ENCODE data around the gene KCNJ1. TPM values are rescaled to one million over a fixed set of nuclear protein-coding genes. Genes with fewer than 3 reads are reported as not detected.

The KCNJ1 gene
- total and polyA plus RNA-seq, 2 donors (not counting 3 experiments of a cell fraction or from before 2014, with no cell fraction given), result not detected

DNA sequence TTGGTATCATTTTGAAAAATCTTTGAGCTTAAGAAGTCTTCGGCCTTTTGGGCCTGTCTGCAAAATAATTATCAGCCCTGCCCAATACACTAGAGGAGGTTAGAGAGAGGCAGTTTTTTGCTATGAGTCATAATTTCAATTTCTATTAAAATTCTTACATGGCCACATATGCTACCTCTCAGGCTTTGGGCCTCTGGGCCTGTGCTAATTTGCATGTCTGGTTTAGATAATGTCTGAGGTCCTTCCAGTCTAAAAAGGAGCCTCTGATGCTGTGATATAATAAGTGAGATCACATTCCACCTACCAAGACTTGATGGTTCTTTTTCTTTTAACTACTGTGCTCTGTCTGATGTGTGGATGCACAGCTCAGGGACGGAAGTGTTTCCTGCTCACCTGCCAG lies 70.8 kb downstream of the KCNJ1 start:
- TF ChIP-seq MYC (IDR thresholded peaks at IDR 0.05; ENCODE audit: low read depth, low read length) (no peak), JUN (IDR thresholded peaks at IDR 0.05; ENCODE audit: borderline replicate concordance, insufficient read depth, insufficient read length, low read depth) (no peak), GATA2 (IDR thresholded peaks at IDR 0.05; ENCODE audit: insufficient read depth, insufficient read length, low read depth, low read length) (no peak), POLR2AphosphoS5 (IDR thresholded peaks at IDR 0.05; ENCODE audit: insufficient read depth, low read depth, low read length) (no peak), FOS (IDR thresholded peaks at IDR 0.05; ENCODE audit: borderline replicate concordance, insufficient read depth, low read length) (no peak), MAX (IDR thresholded peaks at IDR 0.05; ENCODE audit: insufficient read depth, insufficient read length) (no peak), EZH2 (IDR thresholded peaks at IDR 0.05; ENCODE audit: borderline replicate concordance, low read depth, low read length, severe bottlenecking) (no peak), POLR2A (IDR thresholded peaks at IDR 0.05; ENCODE audit: low read depth, low read length) (no peak)
- TF ChIP-seq, protein P1, sequence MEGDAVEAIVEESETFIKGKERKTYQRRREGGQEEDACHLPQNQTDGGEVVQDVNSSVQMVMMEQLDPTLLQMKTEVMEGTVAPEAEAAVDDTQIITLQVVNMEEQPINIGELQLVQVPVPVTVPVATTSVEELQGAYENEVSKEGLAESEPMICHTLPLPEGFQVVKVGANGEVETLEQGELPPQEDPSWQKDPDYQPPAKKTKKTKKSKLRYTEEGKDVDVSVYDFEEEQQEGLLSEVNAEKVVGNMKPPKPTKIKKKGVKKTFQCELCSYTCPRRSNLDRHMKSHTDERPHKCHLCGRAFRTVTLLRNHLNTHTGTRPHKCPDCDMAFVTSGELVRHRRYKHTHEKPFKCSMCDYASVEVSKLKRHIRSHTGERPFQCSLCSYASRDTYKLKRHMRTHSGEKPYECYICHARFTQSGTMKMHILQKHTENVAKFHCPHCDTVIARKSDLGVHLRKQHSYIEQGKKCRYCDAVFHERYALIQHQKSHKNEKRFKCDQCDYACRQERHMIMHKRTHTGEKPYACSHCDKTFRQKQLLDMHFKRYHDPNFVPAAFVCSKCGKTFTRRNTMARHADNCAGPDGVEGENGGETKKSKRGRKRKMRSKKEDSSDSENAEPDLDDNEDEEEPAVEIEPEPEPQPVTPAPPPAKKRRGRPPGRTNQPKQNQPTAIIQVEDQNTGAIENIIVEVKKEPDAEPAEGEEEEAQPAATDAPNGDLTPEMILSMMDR (IDR thresholded peaks at IDR 0.05; ENCODE audit: extremely low read depth in 1 of 2, insufficient read depth in 1 of 2, low read depth in 1 of 2, low read length in 2 of 2), result no peak
- DNase-seq (ENCODE audit: low read depth, low spot score) (no peak), FAIRE-seq (no peak)
- Histone ChIP-seq H3K36me3 (ENCODE audit: control insufficient read depth in 2 of 2, extremely low read depth in 1 of 2, insufficient read depth in 2 of 2, low read length in 2 of 2) (peaks cover 31 to 46% of the 10 kb centered on the region in 2 experiments), H3K9ac (replicated peaks; ENCODE audit: extremely low read depth, insufficient read depth, low read length) (no peak overlapping the region), H3K4me2 (ENCODE audit: insufficient read depth, low read length) (no peak overlapping the region), H3K9me1 (replicated peaks; ENCODE audit: control insufficient read depth, extremely low read depth, insufficient read depth, low read length) (no peaks in the 10 kb centered on the region), H3K4me1 (ENCODE audit: control insufficient read depth, extremely low read depth, insufficient read depth, low read length) (no peaks in the 10 kb centered on the region), H3K27me3 (ENCODE audit: control insufficient read depth in 2 of 2, insufficient read depth in 2 of 2, low read length in 2 of 2) (no peaks in the 10 kb centered on the region), H3K79me2 (ENCODE audit: control insufficient read depth, insufficient read depth, low read length) (no peaks in the 10 kb centered on the region), H2AFZ (ENCODE audit: low read depth, low read length) (no peak overlapping the region), H3K4me3 (replicated peaks in 1 of 3; ENCODE audit: insufficient read depth in 1 of 3, low read depth in 1 of 3, low read length in 3 of 3) (no peak overlapping the region), H3K27ac (ENCODE audit: insufficient read depth, low read depth, low read length) (no peak overlapping the region), H4K20me1 (replicated peaks; ENCODE audit: control insufficient read depth, extremely low read depth, insufficient read depth, low read length) (no peaks in the 10 kb centered on the region), H3K9me3 (replicated peaks; ENCODE audit: control insufficient read depth, insufficient read depth, low read length) (no peaks in the 10 kb centered on the region)
- CTCF ChIA-PET, result interaction anchor here (1.0 to 3.1 kb wide), 2 partner anchors 35 to 52 kb away, joined by 3 to 11 read pairs; no protein-coding TSS in a partner anchor
- intact Hi-C loops (cut with micrococcal nuclease) (no loop called here), dilution Hi-C loops (cut with MboI; ENCODE audit: extremely low pct_ligation_motif_present, low sequenced_read_pairs) (no loop called here)
- POLR2A ChIA-PET, result no interaction called here
- BruUV-seq (replicated peaks), result no TSS peak
